ENCODE results near the gene ATP6V0A1. TPM values are rescaled to one million over a fixed set of nuclear protein-coding genes. Genes with fewer than 3 reads are reported as not detected.
"Not testable (repeated sequence)": the region's sequence is repeated elsewhere in the genome, so short reads cannot be mapped to it uniquely, and the experiment has no call there.

The ATP6V0A1 gene
- polyA plus RNA-seq, 4 donors: 41.5 to 73.0 (median 57.7) TPM

DNA sequence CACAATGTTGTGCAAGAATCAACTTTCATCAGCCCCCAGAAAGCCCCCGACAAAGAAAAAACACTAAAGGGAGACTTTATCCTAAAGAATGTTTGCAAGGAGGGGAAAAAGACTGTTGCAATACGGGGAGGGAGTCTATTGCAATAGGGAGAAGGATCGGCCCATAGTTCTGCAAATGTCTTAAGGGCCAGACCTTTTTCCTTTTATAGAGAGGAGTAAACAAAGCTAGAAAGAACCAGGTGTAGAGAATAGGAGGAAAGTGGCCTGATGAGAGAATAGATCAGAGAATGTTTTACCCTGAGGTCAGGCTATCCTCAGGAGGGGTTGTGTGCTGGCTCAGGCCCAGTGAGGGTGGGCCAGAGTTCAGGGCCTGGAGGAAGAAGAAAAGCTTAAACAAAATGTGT lies 26.9 kb upstream of the ATP6V0A1 start:
- DNase-seq (ENCODE audit: low read depth in 4 of 4, low spot score in 2 of 4): no peak

DNA sequence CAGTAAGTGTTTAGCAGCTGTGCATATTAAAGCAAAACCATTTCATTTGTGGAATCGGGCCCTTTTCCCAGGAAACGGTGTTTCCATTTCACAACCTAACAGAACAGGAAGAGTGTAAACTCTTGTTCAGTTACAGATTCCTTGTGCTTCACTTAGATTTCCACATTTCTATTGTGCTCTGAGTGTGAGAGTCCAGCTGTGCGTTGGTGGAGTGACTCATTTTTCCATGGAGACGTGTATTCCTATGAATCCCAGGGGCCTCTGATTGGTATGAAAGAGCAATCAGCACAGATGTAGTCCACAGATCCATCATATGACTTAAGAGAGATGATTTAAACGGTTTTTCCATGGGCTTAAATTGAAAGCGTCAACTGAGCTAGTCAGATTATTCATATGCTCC lies 22.3 kb upstream of the ATP6V0A1 start:
- no peak for DNase-seq (ENCODE audit: low read depth in 4 of 4, low spot score in 2 of 4)

DNA sequence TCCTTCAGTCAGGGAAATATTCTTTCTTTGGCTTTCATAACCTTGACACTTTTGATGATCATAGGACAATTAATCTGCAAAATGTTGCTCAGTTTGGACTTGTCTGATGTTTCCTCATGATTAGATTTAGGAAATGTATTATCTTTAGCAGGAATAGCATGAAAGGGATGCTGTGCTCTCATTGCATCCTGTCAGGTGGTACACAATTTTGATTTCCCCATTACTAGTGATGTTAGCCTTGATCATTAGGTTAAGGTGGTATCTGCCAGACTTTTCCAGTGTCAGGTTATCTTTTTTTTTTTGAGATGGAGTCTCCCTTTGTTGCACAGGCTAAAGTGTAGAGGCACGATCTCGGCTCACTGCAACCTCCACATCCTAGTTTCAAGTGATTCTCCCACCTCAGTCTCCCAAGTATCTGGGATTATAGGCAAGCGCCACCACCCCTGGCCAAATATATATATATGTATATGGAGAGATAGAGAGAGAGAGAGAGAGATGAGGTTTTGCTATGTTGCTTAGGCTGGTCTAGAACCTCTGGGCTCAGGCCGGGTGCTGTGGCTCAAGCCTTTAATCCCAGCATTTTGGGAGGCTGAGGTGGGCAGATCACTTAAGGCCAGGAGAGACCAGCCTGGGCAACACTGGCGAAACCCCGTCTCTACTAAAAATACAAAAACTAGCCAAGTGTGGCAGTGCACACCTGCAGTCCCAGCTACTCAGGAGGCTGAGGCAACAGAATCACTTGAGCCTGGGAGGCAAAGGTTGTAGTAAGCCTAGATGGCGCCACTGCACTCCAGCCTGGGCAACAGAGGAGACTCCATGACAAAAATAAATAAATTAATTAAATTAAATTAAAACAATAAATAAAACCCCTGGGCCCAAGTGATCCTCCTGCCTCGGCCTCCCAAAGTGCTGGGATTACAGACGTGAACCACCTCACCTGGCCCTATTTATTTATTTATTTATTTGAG lies 19.8 kb upstream of the ATP6V0A1 start:
- DNase-seq (ENCODE audit: low read depth in 4 of 4, low spot score in 2 of 4): no peak

DNA sequence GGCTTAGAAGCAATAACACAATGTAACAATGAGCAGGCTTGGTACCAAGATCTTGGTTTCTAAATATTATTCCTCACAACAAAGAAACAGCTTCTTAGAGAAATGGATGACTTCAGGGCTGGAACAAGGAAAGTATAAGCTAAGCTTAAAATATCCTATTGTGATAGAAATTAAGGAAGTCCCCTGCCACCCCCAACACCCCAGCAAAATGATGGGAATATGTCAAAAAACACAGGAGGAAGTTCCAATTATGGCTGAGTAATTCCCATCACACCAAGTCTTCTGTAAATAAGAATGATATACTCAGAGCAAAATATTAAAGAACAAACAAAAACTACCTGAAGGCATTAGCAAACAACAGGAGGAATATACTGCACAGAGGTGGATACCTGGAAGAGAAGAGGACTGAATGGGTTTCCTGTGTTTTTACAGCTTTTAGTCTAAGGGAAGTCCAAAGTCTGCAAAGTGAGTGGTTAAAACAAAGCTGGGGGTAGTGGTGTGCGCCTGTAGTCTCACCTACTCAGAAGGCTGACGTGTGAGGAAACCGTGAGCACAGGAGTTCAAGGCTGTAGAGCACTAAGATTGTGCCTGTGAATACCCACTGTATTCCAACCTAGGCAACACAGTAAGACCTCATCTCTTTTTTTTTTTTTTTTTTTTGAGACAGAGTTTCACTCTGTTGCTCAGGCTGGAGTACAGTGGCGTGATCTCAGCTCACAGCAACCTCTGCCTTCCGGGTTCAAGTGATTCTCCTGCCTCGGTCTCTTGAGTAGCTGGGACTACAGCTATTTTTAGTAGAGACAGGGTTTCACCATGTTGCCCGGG lies 17.1 kb upstream of the ATP6V0A1 start:
- no peak for DNase-seq (ENCODE audit: low read depth in 4 of 4, low spot score in 2 of 4)

DNA sequence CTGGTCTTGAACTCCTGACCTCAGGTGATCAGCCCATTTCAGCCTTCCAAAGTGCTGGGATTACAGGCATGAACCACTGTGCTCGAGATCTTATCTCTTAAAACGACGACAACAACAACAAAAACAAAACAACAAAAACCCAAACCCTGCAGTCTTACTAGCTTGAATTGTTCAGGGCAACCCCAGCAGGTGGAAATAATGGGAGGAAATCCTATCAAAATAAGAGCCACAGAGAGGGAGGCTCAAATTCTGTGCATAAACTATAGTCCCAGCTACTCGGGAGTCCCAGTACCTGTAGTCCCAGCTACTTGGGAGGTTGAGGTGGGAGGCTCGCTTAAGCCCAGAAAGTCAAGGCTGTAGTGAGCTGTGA lies 16.5 kb upstream of the ATP6V0A1 start:
- no peak for DNase-seq (ENCODE audit: low read depth in 4 of 4, low spot score in 2 of 4)

DNA sequence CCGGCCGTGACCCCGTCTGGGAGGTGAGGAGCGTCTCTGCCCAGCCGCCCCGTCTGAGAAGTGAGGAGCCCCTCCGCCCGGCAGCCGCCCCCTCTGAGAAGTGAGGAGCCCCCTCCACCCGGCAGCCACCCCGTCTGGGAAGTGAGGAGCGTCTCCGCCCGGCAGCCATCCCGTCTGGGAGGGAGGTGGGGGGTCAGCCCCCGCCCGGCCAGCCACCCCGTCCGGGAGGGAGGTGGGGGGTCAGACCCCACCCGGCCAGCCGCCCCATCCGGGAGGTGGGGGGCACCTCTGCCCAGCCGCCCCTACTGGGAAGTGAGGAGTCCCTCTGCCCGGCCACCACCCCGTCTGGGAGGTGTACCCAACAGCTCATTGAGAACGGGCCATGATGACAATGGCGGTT lies 9.5 kb upstream of the ATP6V0A1 start:
- not testable (repeated sequence) for DNase-seq (ENCODE audit: low read depth in 4 of 4, low spot score in 2 of 4)

DNA sequence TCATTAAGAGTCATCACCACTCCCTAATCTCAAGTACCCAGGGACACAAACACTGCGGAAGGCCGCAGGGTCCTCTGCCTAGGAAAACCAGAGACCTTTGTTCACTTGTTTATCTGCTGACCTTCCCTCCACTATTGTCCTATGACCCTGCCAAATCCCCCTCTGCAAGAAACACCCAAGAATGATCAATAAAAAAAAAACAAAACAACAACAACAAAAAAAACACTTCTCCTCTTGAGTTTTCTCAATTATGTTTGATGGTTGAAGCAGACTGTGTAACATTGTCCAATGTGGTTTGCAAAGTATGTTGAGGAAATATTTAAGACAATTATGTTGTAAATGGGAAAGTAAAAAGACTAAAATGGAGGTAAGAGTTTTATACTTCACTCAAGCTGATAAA lies 8.8 kb upstream of the ATP6V0A1 start:
- not testable (repeated sequence) for DNase-seq (ENCODE audit: low read depth in 4 of 4, low spot score in 2 of 4)

DNA sequence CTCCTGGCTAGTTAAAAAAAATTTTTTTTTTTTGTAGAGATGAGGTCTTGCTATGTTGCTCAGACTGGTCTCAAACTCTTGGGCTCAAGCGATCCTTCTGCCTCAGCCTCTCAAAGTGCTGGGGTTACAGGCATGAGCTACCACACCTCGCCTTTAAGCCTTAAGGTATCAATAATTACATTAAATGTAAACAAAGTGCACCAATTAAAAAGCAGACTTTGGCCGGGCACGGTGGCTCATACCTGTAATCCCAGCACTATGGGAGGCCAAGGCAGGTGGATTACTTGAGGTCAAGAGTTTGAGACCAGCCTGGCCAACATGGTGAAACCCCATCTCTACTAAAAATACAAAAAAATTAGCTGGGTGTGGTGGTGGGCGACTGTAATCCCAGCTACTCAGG lies 7.4 kb upstream of the ATP6V0A1 start:
- DNase-seq (ENCODE audit: low read depth in 4 of 4, low spot score in 2 of 4): not testable (repeated sequence)

DNA sequence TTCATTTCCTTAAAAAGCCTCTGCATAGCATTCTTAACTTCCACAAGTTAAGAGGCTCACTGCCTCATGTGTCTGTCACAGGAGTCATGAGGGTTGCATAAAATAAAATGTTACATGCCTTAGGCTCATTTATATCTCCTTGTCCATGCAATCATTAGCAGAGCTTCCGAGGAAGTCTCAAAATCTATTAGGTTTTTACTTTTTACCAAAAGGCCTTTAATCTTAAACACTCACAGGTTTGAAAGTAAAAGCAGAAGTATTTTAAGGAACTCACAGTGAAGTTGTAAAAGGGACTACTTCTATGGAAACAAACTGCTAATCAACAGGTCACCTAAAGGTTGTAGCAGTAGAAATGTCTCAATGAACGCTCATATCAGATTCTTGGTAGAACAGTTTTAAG lies 5.2 kb upstream of the ATP6V0A1 start:
- DNase-seq (ENCODE audit: low read depth in 4 of 4, low spot score in 2 of 4): no peak

DNA sequence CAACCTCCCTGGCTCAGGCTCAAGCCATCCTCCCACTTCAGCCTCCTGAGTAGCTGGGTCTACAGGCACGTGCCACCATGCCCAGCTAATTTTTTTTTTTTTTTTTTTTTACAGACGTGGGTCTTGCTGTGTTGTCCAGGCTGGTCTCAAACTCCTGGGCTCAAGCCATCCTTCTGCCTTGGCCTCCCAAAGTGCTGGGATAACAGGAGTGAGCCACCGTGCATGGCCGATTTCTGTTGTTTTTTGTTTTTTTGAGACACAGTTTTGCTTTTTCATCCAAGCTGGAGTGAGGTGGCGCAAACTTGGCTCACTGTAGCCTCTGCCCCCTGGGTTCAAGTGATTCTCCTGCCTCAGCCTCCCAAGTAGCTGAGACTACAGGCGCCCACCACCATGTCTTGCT lies 3.7 kb upstream of the ATP6V0A1 start:
- DNase-seq (ENCODE audit: low read depth in 4 of 4, low spot score in 2 of 4): not testable (repeated sequence)

DNA sequence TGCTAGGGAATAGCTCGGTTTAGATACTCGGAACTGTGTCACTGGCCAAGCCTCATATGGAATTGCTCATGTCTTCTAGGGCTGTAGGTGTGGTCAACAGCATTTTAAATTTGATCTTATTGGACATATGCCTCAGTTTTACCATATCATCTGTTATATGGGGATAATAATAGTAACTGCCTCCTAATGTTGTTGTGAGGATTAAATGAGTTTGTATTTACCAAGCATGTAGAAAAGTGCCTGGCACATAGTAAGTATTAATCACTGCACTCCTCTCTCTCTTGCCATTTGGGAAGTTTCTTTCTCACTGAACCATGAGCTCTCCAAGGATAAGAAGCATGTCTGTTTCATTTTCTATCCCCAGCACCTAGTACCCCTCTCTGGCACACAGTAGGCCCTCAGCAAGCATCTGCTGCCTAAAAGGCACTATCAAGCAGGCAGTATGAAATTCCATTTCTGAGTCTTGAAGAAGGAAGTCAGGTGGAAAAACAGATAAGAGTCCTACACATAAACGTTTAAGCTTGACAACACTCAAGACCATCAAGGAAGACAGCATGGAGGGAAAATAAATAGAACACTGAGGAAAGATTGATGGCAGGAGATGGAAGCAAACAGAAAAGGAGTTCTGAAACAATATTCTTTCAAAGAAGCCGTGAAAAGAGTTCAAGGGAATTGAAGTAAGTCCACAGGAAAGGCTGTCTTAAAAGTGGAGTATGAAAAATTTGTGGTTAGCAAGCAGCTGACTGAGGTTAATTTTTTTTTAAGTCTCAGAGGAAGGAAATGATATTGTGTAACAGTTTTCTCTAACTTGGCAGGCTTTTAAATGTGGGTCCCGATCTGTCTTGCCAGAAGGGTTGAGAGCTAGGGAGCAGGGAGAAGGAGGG lies 2.2 kb upstream of the ATP6V0A1 start:
- no peak for DNase-seq (ENCODE audit: low read depth in 4 of 4, low spot score in 2 of 4)

DNA sequence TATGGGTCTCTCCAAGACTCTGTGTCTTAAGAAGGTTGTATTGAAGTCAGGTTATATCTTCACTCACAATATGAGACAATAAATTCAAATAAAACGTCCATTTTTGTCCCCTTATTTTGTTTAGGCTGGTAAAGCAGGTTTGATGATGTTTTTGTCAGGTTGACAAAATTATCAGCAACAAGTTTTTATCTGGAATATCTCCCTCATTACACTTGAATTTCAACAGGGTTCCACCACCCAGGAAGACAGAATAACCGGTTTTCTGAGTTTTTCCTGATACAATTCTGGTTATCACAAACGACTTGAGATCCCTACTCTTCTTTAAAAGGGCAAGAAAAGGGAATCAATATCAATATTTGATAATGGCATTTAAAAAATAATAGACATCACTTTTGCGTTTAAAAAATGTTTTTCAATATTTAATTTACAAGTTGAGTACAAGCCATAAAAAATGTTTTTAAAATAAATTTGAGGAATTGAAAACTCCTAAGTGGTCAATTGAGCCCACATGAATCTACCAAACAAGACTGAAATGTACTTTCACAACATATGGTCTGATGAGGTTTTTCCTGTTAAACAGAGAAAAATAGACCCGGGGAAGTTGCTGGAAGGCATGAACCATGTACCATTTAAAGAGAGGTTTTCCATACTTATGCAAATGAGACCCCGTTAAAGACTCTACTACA lies 1.4 kb upstream of the ATP6V0A1 start:
- DNase-seq (ENCODE audit: low read depth in 4 of 4, low spot score in 2 of 4): no peak

DNA sequence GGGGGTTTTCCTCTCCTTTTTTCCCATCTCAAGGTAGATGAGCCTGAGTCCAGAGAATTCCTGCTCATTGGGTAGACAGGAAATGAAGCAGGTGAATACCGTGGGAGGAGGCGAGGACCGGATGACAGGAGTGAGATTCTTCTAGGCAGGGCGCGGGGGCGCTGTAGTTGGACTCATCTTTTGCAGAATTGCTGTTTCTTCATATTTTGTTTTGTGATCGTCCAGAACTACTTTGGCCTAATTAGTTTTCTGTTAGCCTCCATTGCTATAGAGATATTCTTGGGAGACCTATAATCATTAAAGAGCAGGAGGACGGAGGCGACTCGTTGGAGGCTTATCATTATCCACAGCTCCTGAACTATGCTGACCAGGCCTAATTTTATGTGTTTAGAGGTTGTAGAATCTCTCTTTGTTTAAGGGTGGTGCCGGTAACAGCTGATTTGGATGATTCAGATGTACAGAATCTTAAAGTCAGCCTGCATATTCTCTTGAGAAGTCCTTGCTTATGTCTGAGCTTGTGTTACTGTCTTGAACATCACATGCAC lies 650 bp downstream of the ATP6V0A1 start:
- DNase-seq (ENCODE audit: low read depth in 4 of 4, low spot score in 2 of 4): peak in 3 of 4 donors; percentile 24 to 34 (median 34)

DNA sequence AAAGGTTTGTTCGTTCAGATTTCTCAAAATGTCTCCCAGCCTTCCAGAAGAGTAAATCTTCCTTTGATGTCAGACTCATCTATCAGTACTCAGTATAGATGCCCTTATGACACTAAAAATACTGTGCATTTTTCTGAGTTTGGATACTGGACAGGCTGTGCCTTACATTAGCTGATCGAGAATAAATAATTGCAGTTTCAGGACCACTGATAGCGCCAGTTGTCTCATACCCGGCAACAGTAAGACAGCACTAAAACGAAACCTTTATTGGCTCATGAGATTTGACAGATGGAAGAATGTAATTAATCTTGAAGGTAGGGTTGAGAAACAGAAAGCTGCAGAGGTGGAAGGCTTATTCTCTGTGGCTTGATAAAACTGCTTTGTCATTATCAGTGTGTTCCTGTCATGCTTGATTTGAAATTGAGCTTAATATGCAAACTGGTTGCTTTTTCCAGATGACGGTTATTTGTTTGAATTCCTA lies 1.2 kb downstream of the ATP6V0A1 start:
- DNase-seq (ENCODE audit: low read depth in 4 of 4, low spot score in 2 of 4): peak in 3 of 4 donors; percentile 16 to 29 (median 27)

DNA sequence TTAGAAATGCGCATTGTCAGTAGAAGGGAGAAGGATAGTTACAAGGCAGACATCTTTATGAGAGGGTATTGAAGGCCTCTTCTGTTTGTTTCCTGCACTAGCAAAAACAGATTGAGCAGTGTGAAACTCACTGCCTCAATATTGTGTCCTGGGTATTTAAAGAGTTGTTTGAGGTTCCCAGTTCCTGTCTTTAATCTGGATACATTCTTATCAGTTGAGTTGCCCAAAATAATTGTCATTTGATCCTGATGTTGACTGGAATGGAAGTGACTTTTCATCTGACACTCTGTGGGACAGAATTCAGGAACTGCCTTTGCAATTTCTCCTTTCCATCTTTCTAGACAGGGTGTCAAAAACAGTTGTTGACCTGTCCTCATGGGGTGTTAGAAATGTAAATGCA lies 1.7 kb downstream of the ATP6V0A1 start:
- DNase-seq (ENCODE audit: low read depth in 4 of 4, low spot score in 2 of 4): no peak

DNA sequence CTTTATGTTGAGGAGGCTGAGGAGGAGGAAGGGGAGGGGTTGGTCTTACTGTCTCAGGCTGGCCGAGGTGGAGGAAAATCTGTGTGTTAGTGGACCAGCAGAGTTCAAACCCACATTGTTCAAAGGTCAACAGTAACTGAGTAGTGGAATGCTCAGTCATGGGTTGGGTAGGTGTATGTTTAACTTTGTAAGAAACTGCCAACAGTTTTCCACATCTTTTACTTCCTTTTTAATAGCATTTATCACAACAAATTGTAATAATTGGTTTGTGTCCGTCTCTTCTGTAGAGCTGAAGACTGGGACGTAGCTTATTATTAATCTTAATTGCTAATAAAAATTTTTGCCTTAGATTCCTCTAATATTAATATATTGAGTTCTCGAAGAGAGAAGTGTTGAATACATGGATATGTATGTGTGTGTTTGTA lies 5.3 kb downstream of the ATP6V0A1 start:
- no peak for DNase-seq (ENCODE audit: low read depth in 4 of 4, low spot score in 2 of 4)

DNA sequence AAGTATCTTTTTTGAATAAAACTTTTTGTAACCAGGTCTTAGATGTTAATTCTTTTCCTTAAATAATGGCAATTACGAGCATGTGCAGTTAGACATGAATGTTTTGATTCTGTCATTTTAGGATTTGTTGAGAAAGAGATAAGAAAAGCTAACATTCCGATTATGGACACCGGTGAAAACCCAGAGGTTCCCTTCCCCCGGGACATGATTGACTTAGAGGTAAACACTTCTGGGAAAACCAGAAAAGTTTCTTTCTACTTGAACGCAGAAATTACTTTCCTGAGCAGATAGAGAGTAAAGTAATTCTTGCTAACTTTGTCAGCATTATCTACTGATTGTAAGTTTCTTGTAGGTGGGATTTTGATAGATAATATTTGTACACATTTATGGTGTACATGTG lies 9.2 kb downstream of the ATP6V0A1 start:
- no peak for DNase-seq (ENCODE audit: low read depth in 4 of 4, low spot score in 2 of 4)

DNA sequence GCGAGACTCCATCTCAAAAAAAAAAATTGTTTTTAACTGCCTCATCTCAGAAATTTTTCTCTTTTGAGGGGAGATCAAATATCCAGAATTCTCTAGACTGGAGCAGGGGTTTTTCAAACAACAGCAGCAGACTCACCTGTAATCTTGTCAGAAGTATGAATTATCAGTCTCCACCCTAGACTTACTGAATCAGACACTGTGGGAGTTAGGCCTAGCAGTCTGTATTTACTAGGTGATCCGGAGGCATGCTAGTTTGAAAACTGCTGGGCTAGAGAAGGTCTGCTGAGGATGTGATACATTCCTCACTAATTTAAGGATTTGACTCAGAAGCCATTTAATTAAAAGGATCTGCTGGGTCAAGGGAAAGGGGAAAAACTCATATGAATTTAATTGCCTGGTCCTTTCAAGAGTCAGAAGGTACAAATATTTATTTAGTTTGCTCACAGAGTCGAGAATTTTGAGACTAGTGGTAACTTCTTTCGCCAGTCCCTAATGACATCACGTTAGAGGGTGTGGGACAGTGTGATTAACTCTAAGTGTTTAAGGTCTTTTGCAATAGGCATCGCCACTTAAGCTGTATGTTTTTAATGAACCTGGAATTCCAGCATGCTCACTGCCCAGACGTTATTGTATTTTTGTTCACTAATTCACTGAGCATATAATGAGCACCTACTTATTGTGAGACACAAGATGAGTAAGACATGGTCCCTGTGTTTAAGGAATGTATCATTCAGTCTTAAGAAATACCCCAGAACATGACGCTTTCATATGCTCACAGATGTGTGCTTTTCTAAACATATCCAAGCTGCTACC lies 14.2 kb downstream of the ATP6V0A1 start:
- no peak for DNase-seq (ENCODE audit: low read depth in 4 of 4, low spot score in 2 of 4)

DNA sequence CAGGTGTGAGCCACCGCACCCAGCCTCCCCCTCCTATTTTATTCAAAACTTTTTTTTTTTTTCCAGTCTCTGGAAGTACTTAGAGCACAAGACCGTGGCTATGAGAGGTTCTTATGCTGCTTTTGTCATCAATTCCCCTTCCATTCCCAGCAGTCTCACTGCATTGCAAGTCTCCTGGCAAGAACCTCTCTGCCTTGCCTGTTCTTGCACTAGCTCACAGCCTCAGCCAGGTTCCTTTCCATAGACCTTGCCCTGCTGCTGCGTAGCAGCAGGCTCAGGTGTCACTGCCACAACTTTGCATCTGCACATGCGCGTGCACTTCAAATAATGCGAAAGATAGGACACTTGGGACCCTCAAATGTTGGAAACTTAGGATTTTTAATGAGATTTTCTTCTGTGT lies 15.6 kb downstream of the ATP6V0A1 start:
- DNase-seq (ENCODE audit: low read depth in 4 of 4, low spot score in 2 of 4): no peak
